Hepatic stellate cell (primary cell): ENCODE measurements around the gene FPGS.
"Not testable (repeated sequence)": the region's sequence is repeated elsewhere in the genome, so short reads cannot be mapped to it uniquely, and the experiment has no call there.

ENCODE experiments used
- DNase-seq: peaks from one replicate; pipeline ENCODE4 v3.0.0; 2011; ENCODE audit warnings: low spot score

Gene FPGS

DNA sequence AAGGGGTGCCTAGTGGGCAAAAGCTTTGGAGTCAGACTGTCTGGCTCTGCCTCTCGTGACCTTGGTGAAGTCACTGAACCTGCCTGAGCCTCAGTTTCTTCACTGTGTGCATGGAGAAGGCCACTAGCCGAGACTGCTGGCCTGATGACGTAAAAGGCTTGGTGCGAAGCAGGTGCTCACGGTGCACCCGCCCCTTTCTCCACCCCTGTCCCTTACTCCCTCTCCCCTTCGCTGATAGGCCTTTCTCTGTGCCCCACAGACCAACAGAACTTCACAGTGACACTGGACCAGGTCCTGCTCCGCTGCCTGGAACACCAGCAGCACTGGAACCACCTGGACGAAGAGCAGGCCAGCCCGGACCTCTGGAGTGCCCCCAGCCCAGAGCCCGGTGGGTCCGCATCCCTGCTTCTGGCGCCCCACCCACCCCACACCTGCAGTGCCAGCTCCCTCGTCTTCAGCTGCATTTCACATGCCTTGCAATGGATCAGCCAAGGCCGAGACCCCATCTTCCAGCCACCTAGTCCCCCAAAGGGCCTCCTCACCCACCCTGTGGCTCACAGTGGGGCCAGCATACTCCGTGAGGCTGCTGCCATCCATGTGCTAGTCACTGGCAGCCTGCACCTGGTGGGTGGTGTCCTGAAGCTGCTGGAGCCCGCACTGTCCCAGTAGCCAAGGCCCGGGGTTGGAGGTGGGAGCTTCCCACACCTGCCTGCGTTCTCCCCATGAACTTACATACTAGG, 10.4 kb downstream of the FPGS start:
- no peak for DNase-seq

GRCh38 chr9:127813686-127814226, 11.1 kb downstream of the FPGS start:
- DNase-seq, result no peak

- no peak for DNase-seq
Observed at GRCh38 chr9:127814619-127815511, 12.2 kb downstream of the FPGS start.

- DNase-seq, result no peak
Observed at GRCh38 chr9:127815512-127816361, 13.1 kb downstream of the FPGS start.

- no peak for DNase-seq
Observed at GRCh38 chr9:127816362-127816725, 13.7 kb downstream of the FPGS start.

DNA sequence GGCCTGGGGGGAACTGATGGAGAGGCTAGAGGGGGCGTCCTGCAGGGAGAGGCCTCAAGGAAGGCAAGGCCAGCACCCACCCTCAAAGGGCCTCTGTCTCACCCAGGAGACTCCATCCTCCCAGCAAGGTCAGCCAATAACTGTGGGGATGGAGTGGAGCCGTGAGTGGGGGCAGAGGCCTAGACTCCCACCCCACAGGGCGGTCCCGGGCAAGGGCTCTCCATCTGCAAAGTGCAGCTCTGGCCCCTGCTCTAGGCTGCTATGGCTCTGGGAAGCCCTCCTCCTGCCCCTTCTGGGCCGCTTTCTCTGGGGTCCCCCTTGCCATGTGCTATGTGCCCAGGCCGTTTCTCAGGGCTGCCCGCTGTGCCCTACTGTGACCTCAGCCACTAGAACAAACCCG, 14.0 kb downstream of the FPGS start:
- no peak for DNase-seq

DNA sequence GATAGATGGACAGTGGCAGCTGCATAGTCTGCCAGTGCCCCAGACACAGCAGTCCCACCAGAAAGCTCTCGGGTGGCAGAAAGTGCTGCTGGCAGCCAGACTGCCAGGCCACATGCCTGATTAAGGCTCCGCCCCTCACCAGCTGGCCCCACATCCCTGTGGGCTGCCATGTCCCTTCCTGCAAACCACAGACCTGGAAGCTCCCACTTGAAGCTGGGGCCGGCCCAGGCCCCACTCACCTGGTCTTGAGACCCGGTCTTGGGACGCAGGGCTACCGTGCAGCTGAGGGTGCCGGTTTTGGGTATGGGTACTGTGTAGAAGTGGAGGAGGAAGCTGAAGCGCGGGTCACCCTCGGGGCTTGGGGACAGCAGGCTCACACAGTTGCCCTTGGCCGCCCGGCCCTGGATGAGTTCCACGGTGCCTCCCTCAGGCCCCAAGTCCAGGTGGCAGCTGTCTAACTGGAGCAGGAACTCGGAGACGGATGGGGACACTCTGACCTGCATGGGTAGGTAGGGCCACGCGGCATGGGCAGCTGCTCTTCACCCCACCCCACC, 15.3 kb downstream of the FPGS start:
- DNase-seq, result no peak

DNA sequence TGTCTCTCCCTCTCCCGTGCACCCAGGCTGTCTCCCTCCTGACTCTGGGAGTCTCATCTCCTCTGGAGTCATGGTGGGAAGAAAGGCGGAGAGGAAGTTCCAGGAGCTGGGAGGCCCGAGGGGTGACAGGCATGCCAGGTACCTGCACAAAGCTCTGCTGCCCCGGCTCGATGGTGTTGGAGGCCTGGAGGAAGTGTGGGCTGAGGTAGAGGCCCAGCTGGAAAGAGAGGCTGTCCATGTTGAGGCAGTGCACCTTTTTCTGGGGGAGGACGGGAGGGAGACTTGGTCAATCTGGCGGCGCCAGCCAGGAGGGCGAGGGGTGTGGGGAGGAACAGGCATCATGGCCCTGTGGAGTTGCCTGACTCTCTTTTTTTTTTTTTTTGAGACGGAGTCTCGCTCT, 15.9 kb downstream of the FPGS start:
- no peak for DNase-seq

DNA sequence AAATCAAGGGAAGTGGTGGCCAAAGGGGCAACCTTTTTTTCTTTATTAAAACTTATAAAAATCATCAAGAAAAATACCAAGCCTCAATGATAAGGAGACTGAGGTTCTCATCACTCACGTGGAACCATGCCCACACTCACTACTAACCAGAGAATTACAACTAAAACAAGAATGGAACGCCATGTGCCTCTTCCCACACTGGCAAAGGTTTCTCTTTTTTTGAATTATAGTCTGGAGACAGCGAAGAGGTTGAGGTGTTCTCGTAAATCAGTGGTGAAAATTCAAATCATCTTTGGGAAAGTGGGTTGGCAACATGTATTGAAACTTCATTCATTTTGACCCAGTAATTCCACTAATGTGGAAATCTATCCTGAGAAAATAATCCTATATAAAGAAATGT, 19.4 kb downstream of the FPGS start:
- DNase-seq, result no peak

GRCh38 chr9:127825319-127826051, 22.8 kb downstream of the FPGS start:
- DNase-seq, result no peak

DNA sequence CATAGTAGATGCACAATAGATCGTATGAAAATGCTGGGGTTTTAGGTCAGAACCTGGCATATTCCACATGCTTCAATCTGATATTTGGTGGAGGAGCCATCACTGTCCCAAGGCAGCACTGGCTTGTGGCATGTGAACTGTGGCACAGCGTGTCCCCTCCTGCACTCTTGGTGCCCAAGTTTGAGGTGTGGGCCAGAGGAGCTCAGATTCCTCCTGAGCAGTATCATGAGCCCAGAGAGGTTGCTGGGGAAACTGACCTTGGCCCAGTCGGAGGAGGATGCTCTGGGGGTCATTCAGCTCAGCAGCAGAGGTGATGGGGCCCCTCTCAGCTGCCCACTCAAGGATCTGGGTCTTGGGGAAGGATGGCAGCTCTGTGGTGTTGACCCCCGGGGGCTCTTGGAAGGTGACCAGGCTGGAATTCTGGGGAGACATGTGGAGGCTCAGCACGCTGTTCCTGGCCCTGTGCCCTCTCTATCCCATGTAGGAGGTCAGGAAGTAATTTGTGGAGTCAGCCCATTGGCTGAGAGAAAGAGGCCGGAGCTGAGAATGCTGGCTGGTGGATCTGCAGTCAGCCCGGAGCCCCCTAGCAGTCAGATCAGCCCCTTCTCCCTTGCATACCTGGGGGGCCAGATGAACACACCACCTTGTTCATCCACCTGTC, 23.7 kb downstream of the FPGS start:
- no peak for DNase-seq

GRCh38 chr9:127828262-127829031, 25.8 kb downstream of the FPGS start:
- peak; percentile 92 for DNase-seq

- DNase-seq, result no peak
Observed at GRCh38 chr9:127829205-127829906, 26.7 kb downstream of the FPGS start.

GRCh38 chr9:127832248-127832647, 29.6 kb downstream of the FPGS start:
- no peak for DNase-seq

GRCh38 chr9:127833555-127833954, 30.9 kb downstream of the FPGS start:
- no peak for DNase-seq

DNA sequence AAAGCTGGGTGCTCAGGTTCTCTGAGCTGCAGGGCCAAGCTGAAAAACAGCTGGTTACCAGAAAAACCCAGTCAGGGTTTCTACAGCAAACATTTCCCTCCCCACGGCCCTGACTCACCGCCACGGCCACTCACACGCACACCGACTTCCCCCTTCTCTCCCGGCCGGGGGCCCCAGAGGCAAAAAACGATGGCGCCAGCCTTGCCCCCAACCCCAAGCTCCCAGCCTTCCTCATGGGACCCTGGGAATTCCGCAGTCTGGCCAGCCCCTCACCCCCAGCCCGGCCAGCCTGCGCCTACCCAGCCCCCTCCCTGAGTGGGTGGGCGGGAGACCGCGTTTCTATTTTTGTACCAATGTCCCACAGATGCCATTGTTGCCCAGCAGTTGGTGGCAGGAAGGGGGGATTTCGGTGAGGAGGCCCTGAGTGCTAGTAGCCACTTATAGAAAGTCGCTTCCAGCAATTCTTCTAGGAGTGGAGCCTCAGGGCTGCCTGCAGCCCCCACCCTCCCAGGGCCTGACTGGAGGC, 33.4 kb downstream of the FPGS start:
- DNase-seq, result peak; percentile 92

DNA sequence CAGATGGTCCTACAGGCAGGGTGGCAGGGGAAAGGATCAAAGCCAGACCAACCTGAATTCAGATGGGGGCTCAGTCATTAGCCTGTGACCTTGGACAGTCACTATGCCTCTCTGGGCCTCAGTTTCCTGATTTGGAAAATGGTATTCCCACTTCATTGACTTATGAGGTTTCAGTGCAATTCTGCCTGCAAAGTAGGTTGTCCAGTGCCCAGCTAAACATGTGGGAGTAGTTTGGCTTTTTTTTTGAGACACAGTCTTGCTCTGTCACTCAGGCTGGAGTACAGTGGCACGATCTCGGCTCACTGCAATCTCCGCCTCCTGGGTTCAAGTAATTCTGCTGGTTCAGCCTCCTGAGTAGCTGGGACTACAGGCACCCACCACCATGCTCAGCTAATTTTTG, 33.9 kb downstream of the FPGS start:
- DNase-seq, result not testable (repeated sequence)

GRCh38 chr9:127837346-127837745, 34.7 kb downstream of the FPGS start:
- DNase-seq, result no peak
